H1 (cell line): ENCODE results near the gene OOSP3. TPM values are rescaled to one million over a fixed set of nuclear protein-coding genes. Genes with fewer than 3 reads are reported as not detected.

Experiments used
- CTCF ChIA-PET: fragments of 300-600 bp; sonication (Branson Sonifier 250); formaldehyde crosslinking; loops from one replicate; lab custom pipeline; 2021; ENCODE audit not compliant: partially characterized antibody; lab: Charles Lee
- POLR2A ChIA-PET: fragments of 300-600 bp; sonication (Branson Sonifier 250); formaldehyde crosslinking; loops from one replicate; lab custom pipeline; 2021; ENCODE audit warnings: inconsistent platforms; ENCODE audit not compliant: partially characterized antibody; lab: Charles Lee
- DNase-seq, 2 experiments: peaks; one replicate each; pipeline versions ENCODE4 v3.0.0 to v3.0.0-alpha.2; 2010 to 2022; ENCODE audit warnings: low spot score in 2 of 2, low read depth in 1 of 2, mixed read lengths in 1 of 2
- FAIRE-seq: peaks from 2 replicates; lab custom pipeline; 2011; peaks lifted over from hg19 to GRCh38; lab: Jason Lieb, UNC
- H2AFZ ChIP-seq: 2 replicates; pipeline ENCODE4 v1.8.1; 2012; ENCODE audit warnings: low read length, inconsistent platforms
- H2AK5ac ChIP-seq: 2 replicates; pipeline ENCODE4 v1.6.1; 2013; ENCODE audit warnings: low read depth, low read length
- H2BK120ac ChIP-seq: replicated peaks from 2 replicates; pipeline ENCODE3; 2013; ENCODE audit warnings: low read depth, low read length, inconsistent platforms
- H2BK12ac ChIP-seq: 2 replicates; pipeline ENCODE4 v1.6.1; 2013; ENCODE audit warnings: low read depth, low read length
- H2BK15ac ChIP-seq: 2 replicates; pipeline ENCODE4 v1.6.1; 2013; ENCODE audit warnings: low read length
- H2BK20ac ChIP-seq: 2 replicates; pipeline ENCODE4 v1.6.1; 2013; ENCODE audit warnings: low read length
- H2BK5ac ChIP-seq: 2 replicates; pipeline ENCODE4 v1.6.1; 2013; ENCODE audit warnings: low read depth, low read length
- H3K14ac ChIP-seq: 2 replicates; pipeline ENCODE4 v1.6.1; 2013; ENCODE audit warnings: inconsistent platforms; ENCODE audit not compliant: insufficient read length
- H3K18ac ChIP-seq: 2 replicates; pipeline ENCODE4 v1.6.1; 2013; ENCODE audit warnings: low read length; ENCODE audit errors: extremely low read depth
- H3K23ac ChIP-seq: 2 replicates; pipeline ENCODE4 v1.6.1; 2013; ENCODE audit warnings: inconsistent platforms; ENCODE audit not compliant: insufficient read length
- H3K23me2 ChIP-seq: 2 replicates; pipeline ENCODE4 v1.6.1; 2013; ENCODE audit warnings: low read depth, low read length
- H3K27ac ChIP-seq: 2 replicates; pipeline ENCODE4 v1.6.1; 2011; ENCODE audit warnings: low read depth, low read length, inconsistent platforms
- H3K27me3 ChIP-seq, 4 experiments: replicated peaks in 1 of 4; 1 replicate in 1 of 4; 2 replicates in 3 of 4; pipeline versions ENCODE4 v1.6.1 to v1.8.1; 2011 to 2013; ENCODE audit warnings: low read length in 3 of 4, mild to moderate bottlenecking in 3 of 4, inconsistent platforms in 2 of 4, mixed read lengths in 2 of 4, moderate library complexity in 1 of 4; ENCODE audit not compliant: control insufficient read depth in 3 of 4, insufficient read depth in 3 of 4; ENCODE audit errors: extremely low read depth in 1 of 4
- H3K36me3 ChIP-seq, 4 experiments: 2 replicates each; pipeline versions ENCODE4 v1.6.1 to v1.8.1; 2011 to 2013; ENCODE audit warnings: mild to moderate bottlenecking in 4 of 4, low read length in 3 of 4, moderate library complexity in 2 of 4, control low read depth in 1 of 4, inconsistent platforms in 1 of 4; ENCODE audit not compliant: insufficient read depth in 4 of 4, control insufficient read depth in 2 of 4
- H3K4ac ChIP-seq: replicated peaks from 2 replicates; pipeline ENCODE3; 2013; ENCODE audit warnings: low read length, low read depth, mixed read lengths, inconsistent platforms; ENCODE audit not compliant: insufficient read length
- H3K4me1 ChIP-seq, 4 experiments: replicated peaks in 1 of 4; 1 replicate in 1 of 4; 2 replicates in 3 of 4; pipeline versions ENCODE4 v1.6.1 to v1.8.1; 2011 to 2013; ENCODE audit warnings: low read length in 3 of 4, inconsistent platforms in 2 of 4, mixed read lengths in 1 of 4; ENCODE audit not compliant: insufficient read depth in 4 of 4, control insufficient read depth in 3 of 4
- H3K4me2 ChIP-seq, 2 experiments: 2 replicates each; pipeline versions ENCODE4 v1.6.1 to v1.8.1; 2011 to 2013; ENCODE audit warnings: low read depth in 2 of 2, low read length in 2 of 2, control low read depth in 1 of 2, inconsistent platforms in 1 of 2, mild to moderate bottlenecking in 1 of 2; ENCODE audit not compliant: insufficient read depth in 1 of 2
- H3K4me3 ChIP-seq, 4 experiments: fragments of 200-600, 300-600 bp in 1 of 4; sonication (generic), shearing (Covaris generic), sonication (Bioruptor Twin) in 1 of 4; 2 replicates each; pipeline versions ENCODE4 v1.5.1 to v1.8.1; 2011 to 2016; ENCODE audit warnings: low read length in 4 of 4, low read depth in 3 of 4, control low read depth in 2 of 4, inconsistent platforms in 2 of 4, mild to moderate bottlenecking in 2 of 4, mixed read lengths in 1 of 4, moderate library complexity in 1 of 4; ENCODE audit not compliant: insufficient read depth in 2 of 4; ENCODE audit errors: extremely low read depth in 1 of 4
- H3K56ac ChIP-seq: replicated peaks from 2 replicates; pipeline ENCODE3; 2013; ENCODE audit warnings: low read depth, mild to moderate bottlenecking, mixed read lengths, low read length, inconsistent platforms; ENCODE audit not compliant: insufficient read length
- H3K79me1 ChIP-seq: 2 replicates; pipeline ENCODE4 v1.6.1; 2013; ENCODE audit warnings: low read depth, low read length, control low read depth
- H3K79me2 ChIP-seq, 2 experiments: 2 replicates each; pipeline versions ENCODE4 v1.6.1 to v1.8.1; 2012 to 2013; ENCODE audit warnings: low read length in 2 of 2, mild to moderate bottlenecking in 2 of 2, inconsistent platforms in 1 of 2; ENCODE audit not compliant: insufficient read depth in 2 of 2, control insufficient read depth in 1 of 2
- H3K9ac ChIP-seq, 4 experiments: replicated peaks in 1 of 4; 1 replicate in 1 of 4; 2 replicates in 3 of 4; pipeline versions ENCODE4 v1.6.1 to v1.8.1; 2011 to 2013; ENCODE audit warnings: low read depth in 3 of 4, low read length in 3 of 4, control low read depth in 2 of 4, mild to moderate bottlenecking in 2 of 4, moderate library complexity in 2 of 4, inconsistent platforms in 1 of 4; ENCODE audit errors: extremely low read depth in 1 of 4
- H3K9me3 ChIP-seq, 2 experiments: 2 replicates each; pipeline versions ENCODE4 v1.6.1 to v1.8.1; 2012 to 2013; ENCODE audit warnings: mild to moderate bottlenecking in 2 of 2, moderate library complexity in 2 of 2, control low read depth in 1 of 2, inconsistent platforms in 1 of 2, low read depth in 1 of 2, low read length in 1 of 2, mixed read lengths in 1 of 2; ENCODE audit not compliant: insufficient read depth in 2 of 2
- H4K20me1 ChIP-seq, 2 experiments: replicated peaks in 1 of 2; 2 replicates each; pipeline versions ENCODE3 to v1.8.1; 2011 to 2013; ENCODE audit warnings: inconsistent platforms in 2 of 2, low read length in 2 of 2, mild to moderate bottlenecking in 1 of 2; ENCODE audit not compliant: insufficient read depth in 2 of 2, control insufficient read depth in 1 of 2
- H4K5ac ChIP-seq: 2 replicates; pipeline ENCODE4 v1.6.1; 2013; ENCODE audit warnings: low read length, low read depth, mixed read lengths, inconsistent platforms; ENCODE audit not compliant: insufficient read length
- H4K8ac ChIP-seq: 2 replicates; pipeline ENCODE4 v1.8.0; 2013; ENCODE audit warnings: mild to moderate bottlenecking, moderate library complexity, low read length, inconsistent platforms; ENCODE audit not compliant: insufficient read depth; ENCODE audit errors: extremely low read depth
- H4K91ac ChIP-seq: replicated peaks from 2 replicates; pipeline ENCODE3; 2013; ENCODE audit warnings: low read length, mixed read lengths, inconsistent platforms; ENCODE audit not compliant: insufficient read length
- BACH1 ChIP-seq: IDR thresholded peaks from 2 replicates; pipeline ENCODE4 v1.6.1; 2012; ENCODE audit warnings: low read length, improper control_type of control experiment
- CTCF ChIP-seq, 3 experiments: IDR thresholded peaks; 1 replicate in 2 of 3; 2 replicates in 1 of 3; pipeline versions ENCODE4 v1.5.1 to v1.6.1; 2011; ENCODE audit warnings: low read length in 3 of 3, mild to moderate bottlenecking in 3 of 3, inconsistent platforms in 2 of 3, low read depth in 1 of 3, moderate library complexity in 1 of 3; ENCODE audit not compliant: insufficient read depth in 1 of 3; ENCODE audit errors: control extremely low read depth in 1 of 3
- EZH2 ChIP-seq: fragments of 200-600 bp; sonication (generic); IDR thresholded peaks from 2 replicates; pipeline ENCODE4 v1.7.1; 2012; ENCODE audit warnings: low read depth, mild to moderate bottlenecking, moderate library complexity, low read length, inconsistent platforms; ENCODE audit not compliant: severe bottlenecking
- SAP30 ChIP-seq: fragments of 300-600 bp; sonication (generic); IDR thresholded peaks from 2 replicates; pipeline ENCODE4 v1.7.1; 2012; ENCODE audit warnings: low read length, moderate library complexity, mild to moderate bottlenecking, inconsistent platforms; ENCODE audit not compliant: insufficient read depth, insufficient replicate concordance
- SIRT6 ChIP-seq: IDR thresholded peaks from one replicate; pipeline ENCODE4 v1.7.1; 2012; ENCODE audit warnings: low read length, inconsistent platforms
- SP4 ChIP-seq: IDR thresholded peaks from 2 replicates; pipeline ENCODE4 v1.6.1; 2012; ENCODE audit warnings: low read length, inconsistent platforms
- TBP ChIP-seq: IDR thresholded peaks from 2 replicates; pipeline ENCODE4 v1.6.1; 2011; ENCODE audit warnings: low read depth, low read length, improper control_type of control experiment
- WGBS, 2 experiments: shearing (Covaris generic) in 1 of 2; methylation state at CpG; one replicate each; pipeline versions ENCODE4 v1.1.6 to v1.1.7; 2013 to 2015; ENCODE audit warnings: low lambda C conversion rate in 2 of 2, mixed read lengths in 2 of 2, inconsistent platforms in 1 of 2, low coverage in 1 of 2, missing lambda C conversion rate in 1 of 2; ENCODE audit not compliant: insufficient replicate concordance in 2 of 2, insufficient coverage in 1 of 2, insufficient read length in 1 of 2; ENCODE audit errors: extremely low coverage in 1 of 2, missing lambda C conversion rate in 1 of 2; 5-methylcytosine and 5-hydroxymethylcytosine counted together
- polyA plus RNA-seq, 7 experiments: library from polyadenylated mRNA; depleted of rRNA in 3 of 7; stranded (reverse) in 5 of 7; unstranded in 2 of 7; fragments of >200 nt in 5 of 7; fragments of 200-250 nt in 2 of 7; gene quantifications; 1 replicate in 5 of 7; 2 replicates in 1 of 7; 4 replicates in 1 of 7; pipeline versions ENCODE4 v1.2.1 to v1.2.3, GENCODE V29; 2011 to 2013; ENCODE audit warnings: missing spikeins in 2 of 7, mixed read lengths in 2 of 7
- total RNA-seq: library from RNA; stranded (reverse); fragmentation: NEBNext Ultra II Directional; extraction: Animal tissue kit (Norgen Biotek cat#: 25700); gene quantifications from 2 replicates; pipeline ENCODE4 v1.2.1, GENCODE V29; 2021
- TF ChIP-seq, protein P1 (sequence below): IDR thresholded peaks from 2 replicates; pipeline ENCODE4 v1.6.1; 2011; ENCODE audit warnings: low read length, improper control_type of control experiment

The OOSP3 gene
- total and polyA plus RNA-seq, 2 of the 8 experiments (the other 6 are each of a cell fraction or from before 2014, with no cell fraction given): not detected

DNA sequence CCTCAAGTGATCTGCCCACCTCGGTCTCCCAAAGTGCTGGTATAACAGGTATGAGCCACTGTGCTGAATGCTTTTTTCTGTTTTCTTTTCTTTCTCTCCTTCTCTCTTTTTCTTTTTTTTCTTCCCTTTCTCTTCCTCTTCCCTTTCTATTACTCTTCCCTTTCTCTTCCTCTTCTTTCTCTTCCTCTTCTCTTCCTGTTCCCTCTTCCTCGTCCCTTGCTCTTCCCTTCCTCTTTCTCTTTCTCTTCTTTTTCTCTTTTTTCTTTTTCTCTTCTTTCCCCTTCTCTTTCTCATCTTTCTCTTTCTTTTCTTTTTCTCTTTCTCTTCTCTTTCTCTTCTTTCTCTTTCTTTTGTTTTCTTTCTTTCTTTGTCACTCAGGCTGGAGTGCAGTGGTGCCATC is 60.9 kb downstream of the OOSP3 start:
- Histone ChIP-seq H3K4me3 (no peak overlapping the region), H2BK15ac (no peak overlapping the region), H3K36me3 (no peaks in the 10 kb centered on the region), H4K8ac (no peak overlapping the region), H3K79me1 (no peaks in the 10 kb centered on the region), H2BK12ac (no peak overlapping the region), H3K9me3 (no peaks in the 10 kb centered on the region), H4K5ac (no peak overlapping the region)
- TF ChIP-seq EZH2: no peak
- no peak for TF ChIP-seq SAP30
- no peak for TF ChIP-seq BACH1
- TF ChIP-seq SIRT6: no peak
- no peak for TF ChIP-seq SP4
- TF ChIP-seq, protein P1, sequence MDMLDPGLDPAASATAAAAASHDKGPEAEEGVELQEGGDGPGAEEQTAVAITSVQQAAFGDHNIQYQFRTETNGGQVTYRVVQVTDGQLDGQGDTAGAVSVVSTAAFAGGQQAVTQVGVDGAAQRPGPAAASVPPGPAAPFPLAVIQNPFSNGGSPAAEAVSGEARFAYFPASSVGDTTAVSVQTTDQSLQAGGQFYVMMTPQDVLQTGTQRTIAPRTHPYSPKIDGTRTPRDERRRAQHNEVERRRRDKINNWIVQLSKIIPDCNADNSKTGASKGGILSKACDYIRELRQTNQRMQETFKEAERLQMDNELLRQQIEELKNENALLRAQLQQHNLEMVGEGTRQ: no peak
- no peak for TF ChIP-seq TBP
- no peak for TF ChIP-seq CTCF (IDR thresholded peaks at IDR 0.05; ENCODE audit: control extremely low read depth in 1 of 3, insufficient read depth in 1 of 3, low read depth in 1 of 3, low read length in 3 of 3)
- TF ChIP-seq, all 59 proteins: peak for 0
- FAIRE-seq (no peak), DNase-seq (no peak)
- CTCF ChIA-PET: no interaction called here
- Histone ChIP-seq H3K9ac (no peak overlapping the region), H4K20me1 (no peaks in the 10 kb centered on the region), H3K27ac (no peak overlapping the region), H3K4me1 (no peaks in the 10 kb centered on the region), H3K56ac (no peak overlapping the region), H3K4ac (no peak overlapping the region), H2AK5ac (no peak overlapping the region), H3K79me2 (no peaks in the 10 kb centered on the region), H2BK5ac (no peak overlapping the region), H2AFZ (no peak overlapping the region), H3K18ac (no peak overlapping the region), H4K91ac (no peak overlapping the region), H3K23me2 (no peaks in the 10 kb centered on the region), H3K14ac (no peak overlapping the region), H2BK20ac (no peak overlapping the region), H3K4me2 (no peak overlapping the region), H3K27me3 (no peaks in the 10 kb centered on the region), H3K23ac (no peak overlapping the region), H2BK120ac (no peak overlapping the region)
- 15 to 72% methylated on average over 1 to 2 of the region's 2 CpGs for WGBS, 2 experiments
- POLR2A ChIA-PET: no interaction called here
